MV-4-11 (cell line): ENCODE measurements around the gene ANO2.
"Not testable (repeated sequence)": the region's sequence is repeated elsewhere in the genome, so short reads cannot be mapped to it uniquely, and the experiment has no call there.

Experiments used
- DNase-seq: peaks from one replicate; lab custom pipeline; 2025; lab: John Stamatoyannopoulos, UW

Gene ANO2

DNA sequence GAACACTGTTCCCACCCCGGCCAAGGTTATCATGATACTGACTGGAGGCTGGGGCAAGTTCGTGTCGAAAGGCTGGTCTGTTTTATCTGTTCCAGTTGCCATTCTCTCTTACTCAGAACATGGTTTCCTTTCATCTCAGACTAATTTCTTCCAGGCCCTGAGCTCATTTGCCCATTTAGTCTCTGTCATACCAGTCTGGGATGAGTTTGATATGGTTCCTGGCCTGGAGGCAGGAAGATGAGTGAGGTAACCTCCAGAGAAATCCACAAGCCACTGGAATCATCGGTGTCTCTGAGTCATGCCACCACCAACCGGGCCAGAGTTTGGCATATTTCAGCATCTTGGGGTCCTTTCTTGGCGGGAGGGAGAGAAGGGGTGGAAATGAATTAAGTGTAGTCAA is 398.4 kb downstream of the ANO2 start:
- DNase-seq = no peak

DNA sequence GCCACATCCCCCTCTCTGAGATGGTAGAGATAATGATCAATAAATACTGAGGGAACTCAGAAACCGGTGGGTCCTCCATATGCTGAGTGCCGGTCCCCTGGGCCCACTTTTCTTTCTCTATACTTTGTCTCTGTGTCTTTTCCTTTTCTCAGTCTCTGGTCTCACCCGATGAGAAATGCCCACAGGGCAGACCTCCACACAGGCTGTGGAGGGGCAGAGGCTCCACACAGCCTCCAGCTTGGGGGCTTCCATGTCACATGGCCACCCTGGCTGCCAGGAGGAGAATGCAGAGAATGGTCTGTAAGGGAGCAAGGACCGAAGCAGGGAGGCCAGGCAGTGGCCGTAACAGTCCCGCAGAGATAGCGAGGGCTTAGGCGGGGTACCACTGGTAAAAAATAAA is 407.3 kb downstream of the ANO2 start:
- DNase-seq = no peak

DNA sequence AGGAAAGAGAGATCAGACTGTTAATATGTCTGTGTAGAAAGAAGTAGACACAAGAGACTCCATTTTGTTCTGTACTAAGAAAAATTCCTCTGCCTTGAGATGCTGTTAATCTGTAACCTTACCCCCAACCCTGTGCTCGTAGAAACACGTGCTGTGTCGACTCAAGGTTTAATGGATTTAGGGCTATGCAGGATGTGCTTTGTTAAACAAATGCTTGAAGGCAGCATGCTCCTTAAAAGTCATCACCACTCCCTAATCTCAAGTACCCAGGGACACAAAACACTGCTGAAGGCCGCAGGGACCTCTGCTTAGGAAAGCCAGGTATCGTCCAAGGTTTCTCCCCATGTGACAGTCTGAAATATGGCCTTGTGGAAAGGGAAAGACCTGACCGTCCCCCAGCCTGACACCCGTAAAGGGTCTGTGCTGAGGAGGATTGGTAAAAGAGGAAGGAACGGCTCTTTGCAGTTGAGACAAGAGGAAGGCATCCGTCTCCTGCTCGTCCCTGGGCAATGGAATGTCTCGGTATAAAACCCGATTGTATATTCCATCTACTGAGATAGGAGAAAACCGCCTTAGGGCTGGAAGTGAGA is 407.9 kb downstream of the ANO2 start:
- not testable (repeated sequence) for DNase-seq

- DNase-seq = no peak
Observed at GRCh38 chr12:5535541-5535940, 409.5 kb downstream of the ANO2 start.

GRCh38 chr12:5534426-5535199 is 410.4 kb downstream of the ANO2 start:
- no peak for DNase-seq

DNA sequence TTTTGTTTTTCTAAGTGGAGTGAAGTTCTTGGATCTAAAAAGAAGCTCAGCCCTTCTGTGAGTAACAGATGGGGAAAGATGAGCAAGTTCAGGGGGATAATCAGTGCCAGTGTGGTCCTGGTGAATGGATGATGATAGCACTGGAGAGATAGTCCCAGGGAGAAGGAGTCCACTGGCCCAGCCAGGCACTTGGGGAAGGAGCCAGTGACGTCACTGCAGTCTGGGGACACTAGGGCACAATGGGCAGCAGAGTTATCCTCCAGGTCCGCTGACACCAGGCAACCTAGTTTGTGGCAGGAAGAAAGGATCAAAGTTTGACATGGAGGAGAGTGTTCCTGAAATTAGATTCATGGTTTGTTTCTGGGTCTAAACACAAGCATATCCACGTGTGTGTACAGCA is 411.7 kb downstream of the ANO2 start:
- DNase-seq = no peak

DNA sequence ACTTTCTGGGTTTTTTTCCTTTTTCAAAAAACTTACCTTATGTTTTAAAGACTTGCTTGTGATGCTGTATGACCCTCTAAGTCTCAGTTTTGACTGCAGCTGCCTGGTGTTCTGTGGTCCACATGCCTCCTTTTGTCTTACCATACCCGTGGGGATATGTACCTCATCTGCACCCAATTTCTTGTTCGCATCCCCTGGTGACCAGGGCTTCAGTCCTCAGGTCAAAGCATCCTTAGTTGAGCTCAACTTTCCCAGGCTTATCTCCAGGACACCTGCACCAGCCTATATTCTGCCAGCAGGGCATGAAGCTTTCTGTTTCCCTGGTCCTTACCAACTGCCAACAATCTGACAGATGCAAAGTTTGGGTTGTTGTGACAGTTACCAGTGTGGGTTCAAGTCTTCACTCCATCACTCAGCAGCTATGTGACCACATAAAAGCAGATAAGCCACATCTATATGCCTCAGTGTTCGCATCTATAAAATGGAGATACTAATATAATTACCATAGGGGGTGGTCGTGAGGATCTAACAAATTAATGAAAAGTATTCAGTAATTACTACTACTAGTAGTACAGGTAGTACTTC is 419.2 kb downstream of the ANO2 start:
- no peak for DNase-seq

DNA sequence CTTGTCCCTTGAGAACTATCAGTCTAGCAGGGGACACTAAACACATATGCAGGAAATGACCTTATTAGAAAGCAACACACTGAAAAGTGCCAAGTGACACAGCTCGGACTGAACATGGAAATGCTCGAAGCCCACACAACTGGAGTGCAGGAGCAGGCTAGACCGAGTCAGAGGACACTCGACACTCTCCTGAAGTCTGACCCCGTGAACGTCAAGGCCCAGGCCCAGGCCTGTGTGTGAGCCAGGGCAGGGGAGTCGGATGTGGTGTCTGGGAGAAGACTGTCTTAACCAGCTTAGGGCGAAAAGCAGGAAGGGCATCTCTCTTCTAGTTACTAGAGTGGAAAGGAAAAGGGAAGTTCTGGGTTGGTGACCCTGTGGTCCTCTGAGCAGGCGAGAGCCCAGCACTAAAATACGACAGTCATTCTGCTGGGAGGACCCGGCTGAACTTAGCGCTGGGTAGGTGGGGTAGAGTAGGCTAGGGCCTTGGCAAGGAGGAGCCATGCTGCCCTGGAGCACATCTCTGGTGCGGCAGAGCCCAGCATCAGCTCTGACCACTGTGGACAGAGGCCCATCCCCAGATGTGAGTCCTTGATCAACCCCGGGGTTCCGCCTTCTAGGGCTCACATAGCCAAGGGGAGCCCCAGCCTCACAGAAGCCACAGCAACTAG is 420.2 kb downstream of the ANO2 start:
- no peak for DNase-seq

- DNase-seq = no peak
Observed at GRCh38 chr12:5524116-5524768, 420.8 kb downstream of the ANO2 start.

- DNase-seq = no peak
Observed at GRCh38 chr12:5523396-5524115, 421.5 kb downstream of the ANO2 start.

DNA sequence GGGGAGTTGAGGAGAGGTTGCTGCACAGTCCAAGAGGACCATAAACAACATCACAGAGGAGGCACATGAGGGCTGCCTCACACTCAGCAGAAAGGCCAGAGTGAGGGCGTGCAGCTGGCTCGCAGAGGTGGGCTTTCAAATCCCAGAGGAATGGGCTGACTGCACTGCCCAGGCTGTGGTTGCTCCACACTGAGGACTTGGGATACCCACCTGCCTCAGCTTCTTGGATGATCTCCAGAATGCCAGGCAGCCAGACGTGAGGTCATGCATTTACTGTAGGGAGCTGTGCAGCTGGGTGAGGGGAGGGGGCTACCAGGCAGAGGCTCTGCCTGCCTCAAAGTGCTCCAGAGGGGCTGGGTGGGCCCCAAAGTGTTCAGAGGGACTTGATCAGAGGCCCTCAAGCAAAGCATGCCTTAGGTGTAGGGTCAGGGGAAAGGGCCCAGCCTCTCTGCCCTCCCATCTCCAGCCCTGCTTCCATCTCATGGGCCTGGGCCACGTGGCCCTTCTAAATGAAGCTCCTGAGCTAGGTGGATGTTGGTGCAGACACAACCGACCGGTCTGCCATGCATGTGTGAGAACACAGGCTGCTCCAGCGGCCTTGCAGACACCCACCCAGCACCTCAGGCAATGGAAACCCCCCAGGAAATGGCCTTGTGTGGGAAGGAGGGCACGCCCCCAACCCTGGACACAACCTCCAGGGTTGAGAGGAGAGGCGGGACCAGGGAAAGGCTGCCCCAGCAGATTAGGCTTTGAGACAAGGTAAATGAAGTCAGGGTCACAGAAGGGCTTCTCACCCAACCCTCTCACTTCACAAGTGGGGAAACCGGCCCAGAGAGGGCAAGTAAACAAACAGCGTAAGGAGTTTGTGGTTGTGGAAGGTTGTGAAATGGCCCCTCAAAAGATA is 422.4 kb downstream of the ANO2 start:
- no peak for DNase-seq

- DNase-seq = no peak
Observed at GRCh38 chr12:5521456-5522325, 423.4 kb downstream of the ANO2 start.

DNA sequence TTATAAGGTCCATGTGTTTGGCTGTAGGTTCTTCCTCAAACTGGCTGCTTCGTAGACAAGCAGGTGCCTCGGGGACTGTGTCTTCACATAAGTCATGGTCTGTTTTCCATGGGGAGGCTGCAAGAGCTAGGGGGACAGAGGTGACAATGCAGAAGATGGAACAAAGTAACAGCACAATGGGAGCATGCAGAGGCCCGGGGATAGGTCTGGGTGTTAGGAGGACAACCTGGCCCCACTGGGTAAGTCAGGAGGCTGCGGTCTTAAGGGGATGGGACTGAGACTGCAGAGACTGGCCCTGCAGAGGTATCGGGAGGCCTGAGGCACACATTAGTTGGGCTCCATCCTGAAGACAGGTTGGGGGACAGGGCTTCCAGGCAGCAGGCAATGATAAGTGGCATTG is 424.2 kb downstream of the ANO2 start:
- no peak for DNase-seq

GRCh38 chr12:5520037-5520436 is 425.0 kb downstream of the ANO2 start:
- no peak for DNase-seq

DNA sequence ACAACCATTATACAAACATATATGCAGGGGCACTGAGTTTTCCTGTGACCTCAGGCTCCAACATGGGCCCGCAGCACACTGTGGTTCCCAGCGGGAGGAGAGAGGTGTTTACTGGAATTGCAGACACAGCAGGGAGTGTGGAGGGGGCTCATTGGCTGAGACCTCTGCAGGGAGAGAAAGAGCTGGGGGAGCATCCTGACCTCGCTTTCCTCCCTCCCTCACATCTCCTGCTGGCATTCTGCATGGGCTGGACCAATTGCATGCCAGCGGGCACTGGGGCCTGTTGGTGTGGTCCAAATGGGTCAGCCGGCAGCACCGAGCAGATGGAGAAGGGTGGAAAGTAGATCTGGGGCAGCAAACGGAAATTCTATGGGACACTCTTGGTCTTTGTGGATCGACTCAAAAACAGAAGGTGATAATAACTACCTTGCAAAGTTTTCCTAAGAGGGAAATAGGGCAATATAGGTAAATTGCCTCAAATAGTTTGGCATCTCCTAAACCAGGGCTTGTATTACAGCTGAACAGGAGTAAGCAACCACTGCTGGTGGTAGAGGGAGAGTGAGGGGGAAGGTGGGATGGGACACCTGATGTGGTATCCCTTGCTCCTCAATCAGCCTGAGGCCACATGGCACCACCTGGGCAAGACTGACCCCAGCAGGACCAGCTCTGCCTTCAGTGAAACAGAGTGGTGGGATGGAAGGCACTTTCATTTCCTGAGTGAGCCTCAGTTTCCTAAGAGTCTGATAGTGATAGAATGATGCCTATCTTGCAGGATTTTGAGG is 426.3 kb downstream of the ANO2 start:
- DNase-seq = no peak

DNA sequence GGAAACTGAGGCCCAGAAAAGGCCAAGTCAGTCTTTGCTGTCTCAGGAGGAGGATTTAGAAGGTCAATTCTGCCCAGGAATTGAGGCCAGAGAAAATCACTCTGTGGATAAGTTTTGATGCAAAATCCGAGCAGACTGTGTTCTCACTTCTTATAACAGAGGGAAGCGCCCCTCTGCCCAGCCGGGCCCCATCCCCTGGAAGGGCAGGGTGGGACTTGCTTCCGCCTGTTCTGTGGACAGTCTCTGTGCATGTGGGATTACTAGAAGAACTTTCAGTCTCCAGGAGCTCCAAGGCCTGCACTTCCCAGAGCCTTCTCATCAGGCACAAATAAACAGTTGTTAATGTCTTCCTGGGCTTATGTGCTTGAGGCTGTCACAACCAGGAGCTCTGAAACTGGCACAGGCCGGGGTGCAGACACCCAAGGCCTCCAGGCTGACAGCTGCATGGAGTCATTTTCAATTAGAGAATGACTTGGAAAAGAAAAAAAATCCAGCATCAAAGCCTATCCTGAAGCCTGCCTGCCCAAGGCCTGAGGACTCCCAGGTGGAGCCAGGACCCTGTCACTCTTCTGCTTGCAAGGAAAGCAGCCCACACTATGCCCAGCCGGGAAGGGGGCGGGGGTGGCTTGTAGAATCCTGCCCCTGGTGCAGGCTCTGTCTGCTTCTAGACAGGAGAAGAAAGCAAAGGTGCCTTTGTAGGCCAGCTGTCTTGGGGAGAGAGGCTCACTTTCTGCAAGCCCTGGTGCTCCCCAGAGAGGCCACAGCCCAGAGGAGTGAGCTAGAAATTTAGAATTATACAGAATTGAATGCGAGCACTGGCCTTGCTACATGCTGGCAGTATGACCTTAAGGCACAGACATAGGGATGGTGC is 428.5 kb downstream of the ANO2 start:
- no peak for DNase-seq

GRCh38 chr12:5515458-5515857 is 429.6 kb downstream of the ANO2 start:
- DNase-seq = no peak

DNA sequence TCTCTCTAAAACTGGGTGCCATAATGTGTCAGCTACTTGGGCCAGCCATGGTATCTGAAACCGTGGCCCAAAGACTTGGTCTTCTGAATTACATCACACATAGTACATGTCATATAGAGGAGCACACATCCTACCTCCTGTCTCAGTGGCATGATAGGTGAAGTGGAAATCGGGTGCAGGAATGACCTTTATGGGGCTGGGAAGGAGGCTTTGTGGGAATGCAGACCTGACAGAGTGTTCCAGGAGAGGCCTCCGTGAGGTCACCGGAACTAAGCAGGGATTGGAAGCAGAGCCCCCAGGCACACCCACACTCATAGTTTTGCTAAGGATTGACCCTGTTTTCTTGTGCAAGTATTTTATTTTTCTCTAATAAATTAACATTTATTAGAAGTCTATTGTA is 430.5 kb downstream of the ANO2 start:
- DNase-seq = no peak
